SU-DHL-6 (cell line): ENCODE results near the gene HDGFL3.
"Not testable (repeated sequence)": the region's sequence is repeated elsewhere in the genome, so short reads cannot be mapped to it uniquely, and the experiment has no call there.

Source experiments
- EZH2phosphoT487 ChIP-seq: fragments of 200-600 bp; sonication (generic), shearing (Covaris generic); conservative IDR thresholded peaks from 2 replicates; pipeline ENCODE4 v1.6.1; 2018; ENCODE audit warnings: mild to moderate bottlenecking, antibody characterized with exemption, low read length, moderate library complexity, mixed read lengths
- TF ChIP-seq, protein P1 (sequence below): fragments of 200-600 bp; sonication (generic); IDR thresholded peaks from one replicate; pipeline ENCODE4 v1.5.1; 2017; ENCODE audit warnings: antibody characterized with exemption, mild to moderate bottlenecking, low read length, moderate library complexity; ENCODE audit not compliant: insufficient read depth, poor library complexity, severe bottlenecking

DNA sequence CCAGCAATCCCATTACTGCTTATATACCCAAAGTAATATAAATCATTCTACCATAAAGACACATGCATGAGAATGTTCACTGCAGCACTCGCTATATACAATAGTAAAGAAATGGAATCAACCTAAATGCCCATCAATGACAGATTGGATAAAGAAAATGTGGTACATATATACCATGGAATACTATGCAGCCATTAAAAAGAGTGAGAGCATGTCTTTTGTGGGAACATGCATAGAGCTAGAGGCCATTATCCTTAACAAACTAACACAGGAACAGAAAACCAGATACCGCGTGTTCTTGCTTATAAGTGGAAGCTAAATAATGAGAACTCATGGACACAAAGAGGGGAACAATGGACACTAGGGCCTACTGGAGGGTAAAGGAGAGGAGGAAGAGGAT is 65.5 kb downstream of the HDGFL3 start:
- TF ChIP-seq, protein P1, sequence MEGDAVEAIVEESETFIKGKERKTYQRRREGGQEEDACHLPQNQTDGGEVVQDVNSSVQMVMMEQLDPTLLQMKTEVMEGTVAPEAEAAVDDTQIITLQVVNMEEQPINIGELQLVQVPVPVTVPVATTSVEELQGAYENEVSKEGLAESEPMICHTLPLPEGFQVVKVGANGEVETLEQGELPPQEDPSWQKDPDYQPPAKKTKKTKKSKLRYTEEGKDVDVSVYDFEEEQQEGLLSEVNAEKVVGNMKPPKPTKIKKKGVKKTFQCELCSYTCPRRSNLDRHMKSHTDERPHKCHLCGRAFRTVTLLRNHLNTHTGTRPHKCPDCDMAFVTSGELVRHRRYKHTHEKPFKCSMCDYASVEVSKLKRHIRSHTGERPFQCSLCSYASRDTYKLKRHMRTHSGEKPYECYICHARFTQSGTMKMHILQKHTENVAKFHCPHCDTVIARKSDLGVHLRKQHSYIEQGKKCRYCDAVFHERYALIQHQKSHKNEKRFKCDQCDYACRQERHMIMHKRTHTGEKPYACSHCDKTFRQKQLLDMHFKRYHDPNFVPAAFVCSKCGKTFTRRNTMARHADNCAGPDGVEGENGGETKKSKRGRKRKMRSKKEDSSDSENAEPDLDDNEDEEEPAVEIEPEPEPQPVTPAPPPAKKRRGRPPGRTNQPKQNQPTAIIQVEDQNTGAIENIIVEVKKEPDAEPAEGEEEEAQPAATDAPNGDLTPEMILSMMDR, result not testable (repeated sequence)
- not testable (repeated sequence) for TF ChIP-seq EZH2phosphoT487
